HG02973 (cell line): ENCODE data around the gene IGFL2.
"Not testable (repeated sequence)": the region's sequence is repeated elsewhere in the genome, so short reads cannot be mapped to it uniquely, and the experiment has no call there.

Experiments used
- ATAC-seq: cut with Tn5 transposase; IDR thresholded peaks from one replicate; pipeline ENCODE4 v1.9.1; 2021; ENCODE audit warnings: moderate library complexity; ENCODE audit not compliant: unreplicated experiment

IGFL2 gene

GRCh38 chr19:46186717-46187101 is 38.7 kb downstream of the IGFL2 start:
- no peak for ATAC-seq

- no peak for ATAC-seq
Measured at GRCh38 chr19:46189971-46190888, 42.2 kb downstream of the IGFL2 start.

DNA sequence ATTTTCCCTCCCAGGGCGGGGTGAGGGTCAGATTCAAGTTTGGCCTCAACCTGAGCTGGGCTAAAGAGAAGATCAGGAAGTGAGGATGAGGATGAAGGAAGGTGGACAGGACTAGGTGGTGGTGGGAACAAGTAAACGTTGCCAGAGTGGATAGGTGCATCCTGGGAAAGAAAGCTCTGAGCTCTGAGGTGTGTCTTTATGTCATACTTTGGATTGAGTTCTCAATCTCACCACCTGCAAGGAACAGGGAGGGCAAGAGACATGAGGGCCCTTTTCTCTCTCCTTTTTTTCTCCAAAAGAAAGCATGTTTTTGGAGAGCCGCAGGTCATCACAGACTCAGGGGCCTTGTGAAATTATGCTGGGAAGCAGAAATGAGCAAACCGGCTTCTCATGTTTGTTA is 43.3 kb downstream of the IGFL2 start:
- ATAC-seq = no peak

GRCh38 chr19:46191972-46192371 is 43.9 kb downstream of the IGFL2 start:
- no peak for ATAC-seq

DNA sequence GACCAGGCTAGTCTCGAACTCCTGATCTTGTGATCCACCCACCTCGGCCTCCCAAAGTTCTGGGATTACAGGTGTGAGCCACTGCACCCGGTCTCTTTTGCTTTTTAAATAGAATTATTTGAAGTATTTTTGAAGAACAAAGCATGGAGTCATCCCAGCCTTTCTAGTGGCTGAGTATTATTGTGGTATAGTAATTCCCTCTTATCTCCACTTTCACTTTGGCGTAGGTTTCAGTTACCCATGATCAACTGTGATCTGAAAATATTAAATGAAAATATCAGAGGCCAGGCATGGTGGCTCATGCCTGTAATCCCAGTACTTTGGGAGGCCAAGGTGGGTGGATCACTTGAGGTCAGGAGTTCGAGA is 44.6 kb downstream of the IGFL2 start:
- ATAC-seq = not testable (repeated sequence)

- no peak for ATAC-seq
Measured at GRCh38 chr19:46192992-46193650, 45.1 kb downstream of the IGFL2 start.

DNA sequence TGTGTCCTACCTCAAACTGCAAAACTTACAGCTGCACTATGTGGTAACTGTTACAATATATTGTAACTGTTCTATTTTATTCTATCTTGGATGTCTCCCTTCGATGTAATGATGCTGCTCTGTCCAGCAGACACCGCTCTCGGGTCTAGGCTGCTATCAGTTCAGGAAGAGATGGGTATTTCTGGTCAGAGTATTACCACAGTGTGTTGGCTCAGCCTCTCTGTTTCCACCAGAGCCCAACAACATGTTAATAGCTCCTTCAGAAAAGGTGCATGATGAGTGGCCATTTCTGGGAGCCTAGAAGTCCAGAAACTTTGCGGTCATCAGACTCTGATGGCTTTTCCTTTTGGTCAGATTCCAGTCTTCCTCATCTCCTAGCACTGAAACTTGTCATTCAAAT is 45.6 kb downstream of the IGFL2 start:
- ATAC-seq = no peak

DNA sequence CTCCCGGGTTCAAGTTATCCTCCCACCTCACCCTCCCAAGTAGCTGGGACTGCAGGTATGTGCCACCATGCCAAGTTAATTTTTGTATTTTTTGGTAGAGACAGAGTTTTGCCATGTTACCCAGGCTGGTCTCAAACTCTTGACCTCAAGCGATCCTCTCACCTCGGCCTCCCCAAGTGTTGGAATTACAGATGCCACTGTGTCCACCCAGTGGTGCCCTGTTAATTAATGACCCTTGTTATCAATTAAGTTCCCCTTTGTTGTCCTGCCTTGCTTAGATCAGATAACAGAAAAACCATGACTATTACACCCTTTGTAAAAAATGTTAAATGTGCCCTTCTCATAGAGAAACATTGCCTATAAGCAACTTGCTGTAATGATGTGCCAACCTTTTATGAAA is 47.1 kb downstream of the IGFL2 start:
- no peak for ATAC-seq

DNA sequence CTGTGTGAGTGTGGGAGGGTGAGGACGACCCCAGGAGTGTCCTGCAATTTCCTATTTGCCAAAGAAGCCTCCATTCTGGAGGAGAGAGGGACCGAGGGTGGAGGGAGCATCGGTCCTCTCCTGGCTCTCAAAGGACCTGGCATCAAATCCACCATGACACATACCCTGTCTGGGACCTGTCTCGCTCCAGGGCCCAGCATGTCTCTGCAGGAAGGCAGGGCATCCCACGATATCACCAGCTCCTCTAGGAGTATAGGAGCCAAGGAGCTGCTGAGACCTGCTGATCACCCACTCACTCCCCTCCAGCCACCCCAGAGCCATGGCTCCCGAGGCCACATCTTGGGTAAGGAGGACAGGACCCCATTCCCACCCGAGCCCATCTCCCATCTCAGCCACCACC is 47.9 kb downstream of the IGFL2 start:
- not testable (repeated sequence) for ATAC-seq

GRCh38 chr19:46196410-46197124 is 48.5 kb downstream of the IGFL2 start:
- ATAC-seq = no peak

DNA sequence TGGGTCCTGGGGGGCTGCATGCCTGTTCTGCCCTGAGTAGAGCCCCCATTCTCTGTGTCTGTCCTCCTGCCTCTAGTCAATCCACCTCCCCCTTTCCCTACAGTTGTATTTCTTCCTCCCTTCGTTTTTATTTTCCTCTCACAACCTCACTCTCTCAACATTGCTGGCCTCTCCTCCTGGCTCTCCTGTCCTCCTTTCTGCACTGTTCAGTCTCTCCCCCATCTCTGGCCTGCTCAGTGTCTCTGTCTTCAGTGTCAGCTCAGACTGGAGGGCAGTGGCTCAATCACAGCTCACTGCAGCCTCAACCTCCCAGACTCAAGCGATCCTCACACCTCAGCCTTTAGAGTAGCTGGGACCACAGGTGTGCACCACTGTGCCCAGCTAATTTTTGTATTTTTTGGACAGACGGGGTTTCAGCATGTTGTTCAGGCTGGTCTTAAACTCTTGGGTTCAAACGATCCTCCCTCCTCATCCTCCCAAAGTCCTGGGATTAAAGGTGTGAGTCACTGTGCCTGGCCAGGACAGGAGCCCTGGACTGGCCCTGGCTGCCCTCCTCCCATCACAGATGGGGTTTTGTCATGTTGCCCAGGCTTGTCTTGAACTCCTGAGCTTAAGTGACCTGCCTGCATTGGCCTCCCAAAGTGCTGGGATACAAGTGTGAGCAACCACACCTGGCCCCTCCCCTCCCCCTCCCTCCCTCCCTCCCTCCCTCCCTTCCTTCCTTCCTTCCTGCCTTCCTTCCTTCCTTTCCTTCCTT is 49.5 kb downstream of the IGFL2 start:
- ATAC-seq = no peak

GRCh38 chr19:46198756-46199155 is 50.7 kb downstream of the IGFL2 start:
- ATAC-seq = no peak

- no peak for ATAC-seq
Measured at GRCh38 chr19:46201454-46202310, 53.6 kb downstream of the IGFL2 start.

DNA sequence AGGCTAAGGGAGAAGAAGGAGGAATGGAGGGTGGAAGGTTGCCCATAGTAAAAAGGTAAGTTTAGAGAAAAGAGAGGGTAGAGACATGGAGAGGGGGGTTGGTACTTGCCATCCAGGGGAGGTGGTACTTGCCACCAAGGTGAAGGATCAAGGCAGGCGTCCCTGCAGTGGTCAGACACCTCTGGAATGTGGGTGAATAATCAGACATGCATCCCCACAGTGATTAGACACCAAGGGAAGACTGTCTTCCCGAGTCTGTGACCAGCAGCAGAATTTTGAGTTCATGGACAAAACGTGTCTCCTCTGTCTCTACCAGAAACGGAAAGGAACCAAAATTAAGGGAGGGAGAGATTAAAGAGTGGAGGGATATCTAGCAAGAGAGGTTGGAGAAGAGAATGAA is 54.4 kb downstream of the IGFL2 start:
- no peak for ATAC-seq

DNA sequence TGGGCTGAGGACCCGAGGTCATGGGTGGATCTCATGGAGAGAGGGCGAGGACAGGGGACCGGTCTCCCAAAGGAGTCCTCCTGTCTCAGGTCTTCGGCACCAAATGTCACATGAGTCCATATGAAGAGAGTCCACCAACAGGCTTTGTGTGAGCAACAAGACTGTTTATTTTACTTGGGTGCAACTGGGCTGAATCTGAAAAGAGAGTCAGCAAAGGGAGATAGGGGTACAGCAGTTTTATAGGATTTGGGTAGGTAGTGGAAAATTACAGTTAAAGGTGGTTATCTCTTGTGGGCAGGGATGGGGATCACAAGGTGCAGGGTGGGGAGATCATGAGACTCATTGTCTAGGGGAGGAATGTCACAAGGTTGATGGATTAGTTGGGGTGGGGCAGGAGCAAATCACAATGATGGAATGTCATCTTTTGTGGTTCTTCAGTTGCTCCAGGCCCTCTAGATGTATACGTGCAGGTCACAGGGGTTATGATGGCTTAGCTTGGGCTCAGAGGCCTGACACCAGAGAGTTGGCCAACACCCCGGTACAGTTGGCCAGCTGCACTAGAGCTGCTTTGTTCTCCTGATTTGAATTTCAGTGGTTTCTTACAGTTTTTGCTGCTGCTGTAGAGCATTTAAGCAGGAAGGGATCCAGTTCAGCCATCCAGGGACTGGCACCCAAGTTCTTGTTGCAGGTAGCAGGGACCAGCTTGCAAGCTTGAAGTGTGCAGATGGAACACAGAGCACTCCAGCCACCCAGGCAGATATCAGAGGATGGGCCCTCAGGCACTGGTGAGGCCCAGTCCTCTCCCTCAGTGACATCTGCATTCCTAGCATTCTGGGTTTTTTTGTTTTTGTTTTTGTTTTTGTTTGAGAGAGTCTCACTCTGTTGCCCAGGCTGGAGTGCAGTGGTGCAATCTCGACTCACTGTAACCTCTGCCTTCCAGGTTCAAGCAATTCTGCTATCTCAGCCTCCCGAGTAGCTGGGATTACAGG is 55.1 kb downstream of the IGFL2 start:
- ATAC-seq = no peak

- no peak for ATAC-seq
Measured at GRCh38 chr19:46204008-46204407, 56.0 kb downstream of the IGFL2 start.

GRCh38 chr19:46205183-46205984 is 57.3 kb downstream of the IGFL2 start:
- no peak for ATAC-seq

DNA sequence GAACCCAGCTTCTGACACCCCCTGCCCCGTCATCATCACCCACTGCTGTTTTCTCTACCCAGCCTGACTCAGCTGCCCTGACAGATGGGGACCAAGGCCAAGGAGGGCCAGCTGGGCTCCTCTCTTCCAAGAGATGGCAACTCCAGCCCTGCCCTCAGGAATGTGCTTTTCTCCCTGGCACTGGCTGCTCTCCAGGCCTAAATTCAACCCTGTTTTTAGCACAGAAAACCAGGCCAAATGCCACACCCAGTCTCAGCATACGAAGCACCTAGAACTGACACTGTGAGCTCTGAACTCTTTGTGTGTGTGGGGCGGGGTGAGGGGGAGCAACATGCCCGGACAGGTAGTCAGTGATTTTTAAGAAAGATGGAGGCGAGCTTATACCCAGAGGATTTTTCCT is 58.1 kb downstream of the IGFL2 start:
- ATAC-seq = no peak
